ENCODE measurements around the gene TAAR9. TPM values are rescaled to one million over a fixed set of nuclear protein-coding genes. Genes with fewer than 3 reads are reported as not detected.

TAAR9 gene
- total RNA-seq, 1 experiment from 2014 or later = not detected

DNA sequence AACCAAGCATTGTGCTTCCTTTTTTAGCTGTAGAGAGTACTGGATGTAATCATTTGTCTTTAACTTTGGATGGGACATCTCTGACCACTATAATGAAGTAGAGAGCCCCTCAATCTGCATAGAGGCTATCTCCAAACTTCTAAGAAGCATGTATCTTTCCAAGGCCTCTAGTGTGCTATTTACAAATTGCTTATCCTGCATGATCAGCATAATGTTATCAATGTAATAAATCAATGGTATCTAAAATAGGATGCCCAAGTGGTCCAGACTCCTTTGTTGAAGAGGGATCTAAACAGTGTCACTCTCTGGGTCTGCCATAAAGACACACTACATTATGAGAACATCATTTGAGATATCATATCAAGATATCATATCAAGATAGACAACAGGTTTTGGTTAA, 6.7 kb downstream of the TAAR9 start:
- no peaks in the 10 kb centered on the region for H3K9me2 ChIP-seq (ENCODE audit: insufficient read depth)
- no peak overlapping the region for H2AFZ ChIP-seq (ENCODE audit: low read depth, low read length, poor library complexity, severe bottlenecking)
- TF ChIP-seq, protein P1, sequence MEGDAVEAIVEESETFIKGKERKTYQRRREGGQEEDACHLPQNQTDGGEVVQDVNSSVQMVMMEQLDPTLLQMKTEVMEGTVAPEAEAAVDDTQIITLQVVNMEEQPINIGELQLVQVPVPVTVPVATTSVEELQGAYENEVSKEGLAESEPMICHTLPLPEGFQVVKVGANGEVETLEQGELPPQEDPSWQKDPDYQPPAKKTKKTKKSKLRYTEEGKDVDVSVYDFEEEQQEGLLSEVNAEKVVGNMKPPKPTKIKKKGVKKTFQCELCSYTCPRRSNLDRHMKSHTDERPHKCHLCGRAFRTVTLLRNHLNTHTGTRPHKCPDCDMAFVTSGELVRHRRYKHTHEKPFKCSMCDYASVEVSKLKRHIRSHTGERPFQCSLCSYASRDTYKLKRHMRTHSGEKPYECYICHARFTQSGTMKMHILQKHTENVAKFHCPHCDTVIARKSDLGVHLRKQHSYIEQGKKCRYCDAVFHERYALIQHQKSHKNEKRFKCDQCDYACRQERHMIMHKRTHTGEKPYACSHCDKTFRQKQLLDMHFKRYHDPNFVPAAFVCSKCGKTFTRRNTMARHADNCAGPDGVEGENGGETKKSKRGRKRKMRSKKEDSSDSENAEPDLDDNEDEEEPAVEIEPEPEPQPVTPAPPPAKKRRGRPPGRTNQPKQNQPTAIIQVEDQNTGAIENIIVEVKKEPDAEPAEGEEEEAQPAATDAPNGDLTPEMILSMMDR (IDR thresholded peaks at IDR 0.05 in 2 of 3, conservative IDR thresholded peaks at IDR 0.05 in 1 of 3; ENCODE audit: borderline replicate concordance in 1 of 3, insufficient read depth in 1 of 3, low read depth in 2 of 3, low read length in 2 of 3) = no peak
- TF ChIP-seq, protein P2, sequence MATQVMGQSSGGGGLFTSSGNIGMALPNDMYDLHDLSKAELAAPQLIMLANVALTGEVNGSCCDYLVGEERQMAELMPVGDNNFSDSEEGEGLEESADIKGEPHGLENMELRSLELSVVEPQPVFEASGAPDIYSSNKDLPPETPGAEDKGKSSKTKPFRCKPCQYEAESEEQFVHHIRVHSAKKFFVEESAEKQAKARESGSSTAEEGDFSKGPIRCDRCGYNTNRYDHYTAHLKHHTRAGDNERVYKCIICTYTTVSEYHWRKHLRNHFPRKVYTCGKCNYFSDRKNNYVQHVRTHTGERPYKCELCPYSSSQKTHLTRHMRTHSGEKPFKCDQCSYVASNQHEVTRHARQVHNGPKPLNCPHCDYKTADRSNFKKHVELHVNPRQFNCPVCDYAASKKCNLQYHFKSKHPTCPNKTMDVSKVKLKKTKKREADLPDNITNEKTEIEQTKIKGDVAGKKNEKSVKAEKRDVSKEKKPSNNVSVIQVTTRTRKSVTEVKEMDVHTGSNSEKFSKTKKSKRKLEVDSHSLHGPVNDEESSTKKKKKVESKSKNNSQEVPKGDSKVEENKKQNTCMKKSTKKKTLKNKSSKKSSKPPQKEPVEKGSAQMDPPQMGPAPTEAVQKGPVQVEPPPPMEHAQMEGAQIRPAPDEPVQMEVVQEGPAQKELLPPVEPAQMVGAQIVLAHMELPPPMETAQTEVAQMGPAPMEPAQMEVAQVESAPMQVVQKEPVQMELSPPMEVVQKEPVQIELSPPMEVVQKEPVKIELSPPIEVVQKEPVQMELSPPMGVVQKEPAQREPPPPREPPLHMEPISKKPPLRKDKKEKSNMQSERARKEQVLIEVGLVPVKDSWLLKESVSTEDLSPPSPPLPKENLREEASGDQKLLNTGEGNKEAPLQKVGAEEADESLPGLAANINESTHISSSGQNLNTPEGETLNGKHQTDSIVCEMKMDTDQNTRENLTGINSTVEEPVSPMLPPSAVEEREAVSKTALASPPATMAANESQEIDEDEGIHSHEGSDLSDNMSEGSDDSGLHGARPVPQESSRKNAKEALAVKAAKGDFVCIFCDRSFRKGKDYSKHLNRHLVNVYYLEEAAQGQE (IDR thresholded peaks at IDR 0.05; ENCODE audit: low read depth) = no peak
- no peak for TF ChIP-seq POLR2A (IDR thresholded peaks at IDR 0.05; ENCODE audit: borderline replicate concordance, extremely low read depth, insufficient read depth, insufficient read length)
- TF ChIP-seq EGR1 (IDR thresholded peaks at IDR 0.05; ENCODE audit: low read depth) = no peak
- TF ChIP-seq, protein P3, sequence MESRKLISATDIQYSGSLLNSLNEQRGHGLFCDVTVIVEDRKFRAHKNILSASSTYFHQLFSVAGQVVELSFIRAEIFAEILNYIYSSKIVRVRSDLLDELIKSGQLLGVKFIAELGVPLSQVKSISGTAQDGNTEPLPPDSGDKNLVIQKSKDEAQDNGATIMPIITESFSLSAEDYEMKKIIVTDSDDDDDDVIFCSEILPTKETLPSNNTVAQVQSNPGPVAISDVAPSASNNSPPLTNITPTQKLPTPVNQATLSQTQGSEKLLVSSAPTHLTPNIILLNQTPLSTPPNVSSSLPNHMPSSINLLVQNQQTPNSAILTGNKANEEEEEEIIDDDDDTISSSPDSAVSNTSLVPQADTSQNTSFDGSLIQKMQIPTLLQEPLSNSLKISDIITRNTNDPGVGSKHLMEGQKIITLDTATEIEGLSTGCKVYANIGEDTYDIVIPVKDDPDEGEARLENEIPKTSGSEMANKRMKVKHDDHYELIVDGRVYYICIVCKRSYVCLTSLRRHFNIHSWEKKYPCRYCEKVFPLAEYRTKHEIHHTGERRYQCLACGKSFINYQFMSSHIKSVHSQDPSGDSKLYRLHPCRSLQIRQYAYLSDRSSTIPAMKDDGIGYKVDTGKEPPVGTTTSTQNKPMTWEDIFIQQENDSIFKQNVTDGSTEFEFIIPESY (IDR thresholded peaks at IDR 0.05; ENCODE audit: extremely low read depth, insufficient replicate concordance, low read length) = no peak
- TF ChIP-seq, protein P4, sequence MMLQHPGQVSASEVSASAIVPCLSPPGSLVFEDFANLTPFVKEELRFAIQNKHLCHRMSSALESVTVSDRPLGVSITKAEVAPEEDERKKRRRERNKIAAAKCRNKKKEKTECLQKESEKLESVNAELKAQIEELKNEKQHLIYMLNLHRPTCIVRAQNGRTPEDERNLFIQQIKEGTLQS (IDR thresholded peaks at IDR 0.05) = no peak
- no peak for TF ChIP-seq SRF (IDR thresholded peaks at IDR 0.05; ENCODE audit: low read depth)
- no peak for TF ChIP-seq JUND (IDR thresholded peaks at IDR 0.05)
- no peak for TF ChIP-seq SP1 (IDR thresholded peaks at IDR 0.05; ENCODE audit: low read depth)
- TF ChIP-seq RAD21 (IDR thresholded peaks at IDR 0.05; ENCODE audit: low read depth) = no peak
- TF ChIP-seq YY1 (IDR thresholded peaks at IDR 0.05; ENCODE audit: extremely low read depth, insufficient replicate concordance, low read depth, low read length) = no peak
- no peak for TF ChIP-seq SIN3A (IDR thresholded peaks at IDR 0.05; ENCODE audit: low read depth)
- TF ChIP-seq, protein P5, sequence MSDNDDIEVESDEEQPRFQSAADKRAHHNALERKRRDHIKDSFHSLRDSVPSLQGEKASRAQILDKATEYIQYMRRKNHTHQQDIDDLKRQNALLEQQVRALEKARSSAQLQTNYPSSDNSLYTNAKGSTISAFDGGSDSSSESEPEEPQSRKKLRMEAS (IDR thresholded peaks at IDR 0.05) = no peak
- no peak for TF ChIP-seq EZH2 (IDR thresholded peaks at IDR 0.05)
- TF ChIP-seq EZH2phosphoT487 (IDR thresholded peaks at IDR 0.05; ENCODE audit: borderline replicate concordance) = no peak
- ChIA-PET POLR2A (no interaction called here), RAD21 (ENCODE audit: low non-redundant PET in 1 of 2, low total read pairs in 2 of 2, uncharacterized antibody in 2 of 2, unreplicated experiment in 2 of 2) (no interaction called here), CTCF (no interaction called here)
- H3K9me3 ChIP-seq (ENCODE audit: control insufficient read depth in 1 of 2, insufficient read depth in 1 of 2, low read depth in 1 of 2, low read length in 2 of 2) = no peaks in the 10 kb centered on the region
- H4K20me1 ChIP-seq (ENCODE audit: insufficient read depth) = no peaks in the 10 kb centered on the region
- no peaks in the 10 kb centered on the region for H3K79me2 ChIP-seq (ENCODE audit: insufficient read depth, low read length)
- no peaks in the 10 kb centered on the region for H3K4me1 ChIP-seq (ENCODE audit: control insufficient read depth in 1 of 2, insufficient read depth in 2 of 2, low read length in 2 of 2)
- no peak overlapping the region for H3K9ac ChIP-seq (ENCODE audit: low read length)
- no peak overlapping the region for H3K4me3 ChIP-seq (replicated peaks in 1 of 2; ENCODE audit: low read depth in 1 of 2, low read length in 2 of 2)
- DNase-seq (ENCODE audit: low read depth, low spot score) = no peak
- no peak for ATAC-seq
- no peaks in the 10 kb centered on the region for H3K27me3 ChIP-seq (ENCODE audit: insufficient read depth, low read length)
- BruUV-seq (replicated peaks) = no TSS peak
- no peaks in the 10 kb centered on the region for H3K36me3 ChIP-seq (ENCODE audit: control insufficient read depth in 1 of 2, insufficient read depth in 2 of 2, low read length in 2 of 2)
- H3K4me2 ChIP-seq (ENCODE audit: low read length) = no peak overlapping the region
- intact Hi-C loops (cut with micrococcal nuclease) = no loop called here
- no peak overlapping the region for H3K27ac ChIP-seq (ENCODE audit: low read depth, low read length)
